ENCODE results near the gene SLC6A17.

- TF ChIP-seq CTCF (IDR thresholded peaks at IDR 0.05; ENCODE audit: insufficient read depth, low read length) (no peak), REST (IDR thresholded peaks at IDR 0.05; ENCODE audit: insufficient replicate concordance, low read depth) (no peak), POLR2AphosphoS5 (IDR thresholded peaks at IDR 0.05; ENCODE audit: low read depth) (no peak)
These were observed 24.7 kb downstream of the SLC6A17 start for GRCh38 chr1:110174961-110175360.
